Left colon (tissue), 2 donors: ENCODE data around the gene COBLL1. TPM values are rescaled to one million over a fixed set of nuclear protein-coding genes. Genes with fewer than 3 reads are reported as not detected.
"Not testable (repeated sequence)": the region's sequence is repeated elsewhere in the genome, so short reads cannot be mapped to it uniquely, and the experiment has no call there.

Experiments used
- ATAC-seq: fragments of 200-7000 bp; cut with Tn5 transposase; one replicate; pipeline ENCODE4 v1.9.1; 2020; ENCODE audit warnings: mild to moderate bottlenecking, moderate library complexity
- DNase-seq, 2 donors: peaks; one replicate each; pipeline ENCODE4 v3.0.0-alpha.2; 2020
- intact Hi-C, 2 donors: fragments of 100-400 bp; cut with DNase I in 1 of 2; cut with micrococcal nuclease in 1 of 2; formaldehyde crosslinking; loops; one replicate each; pipeline versions ENCODE4 v1.11.2 to v1.14.0; 2022; cut with DNase I, micrococcal nuclease
- total RNA-seq, 2 donors: library from RNA; stranded (reverse); fragmentation: NEBNext Ultra II Directional; extraction: Animal tissue kit (Norgen Biotek cat#: 25700); gene quantifications; one replicate each; pipeline ENCODE4 v1.2.1, GENCODE V29; 2021
- donor health status: DM: no; HTN: no; CAD: no.
- donor health status: DM: yes; HTN: yes; CAD: no.

COBLL1 gene
- total RNA-seq, 2 donors from 2014 or later, result 25.5 to 33.3 TPM

DNA sequence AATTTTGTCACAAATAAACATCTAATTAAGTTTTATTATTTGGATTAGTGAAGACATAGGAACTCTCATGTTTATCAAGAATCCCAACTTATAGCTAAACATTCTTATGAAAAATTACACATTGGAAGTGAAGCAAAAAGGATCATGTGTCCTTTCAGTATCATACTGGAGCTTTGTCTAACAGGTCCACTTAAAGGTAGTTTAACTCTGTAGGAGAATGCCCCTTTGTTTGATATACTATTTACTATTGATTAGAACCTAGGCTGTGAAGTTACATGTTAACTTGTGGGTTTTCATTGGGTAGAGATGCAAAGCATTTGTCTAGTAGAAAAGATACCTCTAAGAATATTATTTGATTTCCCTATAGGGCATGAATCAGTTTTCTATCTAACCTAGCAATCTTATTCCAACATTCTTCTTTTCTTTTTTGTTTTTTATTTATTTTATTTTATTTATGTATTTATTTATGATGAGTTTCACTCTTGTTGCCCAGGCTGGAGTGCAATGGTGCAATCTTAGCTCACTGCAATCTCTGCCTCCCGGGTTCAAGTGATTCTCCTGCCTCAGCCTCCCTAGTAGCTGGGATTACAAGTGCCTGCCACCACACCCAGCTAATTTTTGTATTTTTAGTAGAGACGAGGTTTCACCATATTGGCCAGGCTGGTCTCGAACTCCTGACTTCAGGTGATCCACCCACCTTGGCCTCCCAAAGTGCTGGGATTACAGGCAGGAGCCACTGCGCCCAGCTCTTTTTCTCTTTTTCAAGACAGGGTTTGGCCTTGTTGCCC lies 18.5 kb upstream of the COBLL1 start:
- not testable (repeated sequence) for ATAC-seq, DNase-seq

DNA sequence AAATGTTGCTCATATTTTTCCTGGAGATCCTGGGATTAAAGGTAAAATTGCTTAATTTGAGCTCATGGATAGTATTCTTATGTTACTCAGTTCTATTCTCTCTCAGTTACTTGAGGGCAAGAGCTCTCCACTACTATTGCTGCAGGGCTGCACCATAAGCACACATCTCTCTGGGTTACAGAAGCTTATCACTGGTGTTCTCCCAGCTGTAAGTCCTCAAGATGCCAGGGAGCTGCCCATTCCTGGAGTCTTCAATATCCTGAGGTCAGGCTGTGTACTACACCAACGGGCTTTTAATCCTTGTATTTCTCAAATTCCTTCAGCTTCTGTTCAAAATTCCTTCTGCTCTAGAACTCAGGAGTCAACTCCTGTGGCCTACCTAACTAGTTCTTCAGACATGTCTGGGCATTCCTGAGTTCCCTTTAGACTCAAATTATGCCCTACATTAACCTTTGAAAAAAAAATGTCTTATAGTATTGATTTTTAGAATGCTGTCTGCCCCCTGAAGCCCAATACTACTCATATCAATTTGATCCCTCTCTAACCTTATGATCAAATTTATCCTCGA lies 17.7 kb upstream of the COBLL1 start:
- ATAC-seq, result no peak
- no peak for DNase-seq
- intact Hi-C loops, result no loop called here

More for the DNA sequence above, 18.5 kb upstream of the COBLL1 start:
- intact Hi-C loops, result not testable (repeated sequence)

DNA sequence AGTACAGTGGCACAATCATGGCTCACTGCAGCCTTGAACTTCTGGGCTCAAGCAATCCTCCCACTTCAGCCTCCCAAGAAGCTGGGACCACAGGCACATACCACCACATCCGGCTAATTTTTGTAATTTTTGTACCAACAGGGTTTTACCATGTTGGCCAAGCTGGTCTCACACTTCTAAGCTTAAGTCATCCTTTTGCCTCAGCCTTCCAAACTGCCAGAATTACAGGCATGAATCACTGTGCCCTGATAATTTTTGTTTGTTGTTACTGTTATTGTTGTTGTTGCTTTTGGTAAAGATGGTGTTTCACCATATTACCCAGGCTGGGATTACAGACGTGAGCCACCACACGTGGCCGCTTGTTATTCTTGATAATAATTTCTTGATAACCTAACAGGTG lies 10.5 kb upstream of the COBLL1 start:
- DNase-seq, result no peak
- intact Hi-C loops, result no loop called here

DNA sequence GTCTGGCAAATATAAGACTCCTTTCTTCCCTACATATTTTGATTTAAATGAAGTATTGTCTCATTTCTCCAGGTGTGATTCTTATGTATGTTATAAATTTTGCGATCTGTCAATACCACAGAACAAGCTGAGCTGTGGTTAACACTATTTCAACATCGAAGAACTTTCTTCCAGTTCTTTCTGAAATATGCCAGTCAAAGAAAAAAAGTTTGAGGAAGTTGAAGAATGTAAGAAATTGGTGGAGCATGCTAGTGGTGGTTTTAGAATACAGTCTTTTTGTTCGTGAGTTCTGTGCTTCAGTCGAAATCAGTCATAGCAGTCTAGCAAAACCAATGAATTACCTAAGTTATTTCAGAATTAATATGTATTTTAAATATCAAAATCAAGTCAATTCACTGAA lies 8.6 kb upstream of the COBLL1 start:
- ATAC-seq (no peak), DNase-seq (no peak)
- intact Hi-C loops, result no loop called here

More for the DNA sequence above, 10.5 kb upstream of the COBLL1 start:
- no peak for ATAC-seq

DNA sequence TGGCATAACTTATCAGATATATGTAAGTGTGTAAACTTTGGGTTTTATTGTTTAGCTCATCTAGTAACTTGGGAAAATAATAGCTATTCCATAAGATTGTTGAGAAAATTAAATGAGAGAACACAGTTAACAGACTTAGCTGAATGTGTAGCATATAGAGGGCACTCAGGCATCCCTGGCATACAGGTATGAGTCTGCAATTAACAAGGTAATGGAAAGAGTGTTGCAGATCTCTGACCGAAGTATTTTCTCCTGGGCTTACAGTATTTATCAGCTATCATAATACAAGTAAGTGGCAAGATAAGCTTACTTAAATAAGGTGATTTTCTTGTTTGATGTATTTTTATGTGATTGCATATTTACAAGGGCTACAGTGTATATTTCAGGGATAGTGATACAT lies 7.9 kb upstream of the COBLL1 start:
- ATAC-seq (no peak), DNase-seq (no peak)
- intact Hi-C loops, result loop anchor here in 1 of 2 donors (10.0 kb wide), 1 partner anchor 105 kb away; no protein-coding TSS in a partner anchor

DNA sequence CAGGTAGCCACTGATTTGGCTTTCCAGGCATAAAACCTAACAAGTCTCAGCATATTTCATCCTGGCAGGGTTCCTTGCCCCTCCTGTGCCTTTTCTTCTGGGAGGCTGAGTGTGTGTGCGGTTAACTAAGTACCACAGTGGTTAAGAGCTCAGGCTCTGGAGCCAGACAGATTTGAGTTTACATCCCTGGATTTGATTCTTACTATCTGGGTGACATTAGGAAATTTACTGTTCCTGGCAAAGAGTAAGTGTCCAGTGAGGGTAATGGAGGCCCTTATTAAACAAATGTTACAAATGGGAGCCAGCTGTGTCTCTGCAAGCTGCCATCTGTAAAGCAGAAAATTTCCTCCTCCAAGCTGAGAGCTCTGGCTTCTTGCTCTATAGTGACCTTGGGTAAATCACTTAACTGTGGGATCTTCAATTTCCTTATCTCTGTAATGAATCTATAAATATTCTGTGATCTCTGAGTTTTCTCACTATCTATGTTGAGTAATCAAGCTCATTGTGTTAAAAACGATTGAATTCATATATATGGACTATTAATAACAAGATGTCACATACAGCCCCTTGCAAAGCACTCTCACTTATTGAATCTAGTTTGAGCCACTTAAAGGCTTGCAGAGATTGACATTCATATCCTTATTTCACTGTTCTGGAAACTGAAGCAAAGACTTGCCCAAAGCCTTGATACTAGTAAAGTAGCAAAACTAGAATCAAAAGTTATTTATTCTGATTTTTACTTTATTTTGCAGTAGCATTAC lies 6.5 kb upstream of the COBLL1 start:
- intact Hi-C loops, result loop anchor here in 1 of 2 donors (10.0 kb wide), 1 partner anchor 103 kb away; no protein-coding TSS in a partner anchor
- DNase-seq (no peak), ATAC-seq (no peak)

DNA sequence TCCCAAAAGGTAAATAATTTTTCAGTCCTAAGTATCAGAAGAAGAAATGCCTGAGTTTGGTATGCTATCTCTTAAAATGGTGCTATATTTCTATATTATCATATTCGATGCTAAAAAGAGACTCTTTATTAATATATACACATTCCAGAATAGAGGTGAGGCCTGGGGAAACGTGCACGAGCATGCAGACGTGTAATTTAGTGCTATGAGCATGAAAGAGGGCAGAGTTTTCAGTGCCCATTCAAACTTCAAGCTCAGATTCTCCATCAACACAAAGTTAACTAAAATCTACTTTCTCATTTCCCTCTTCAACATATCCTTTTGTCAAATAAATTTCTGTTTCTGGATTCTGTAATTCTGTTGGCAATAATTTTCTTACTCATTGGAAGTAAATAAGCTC lies 5.7 kb upstream of the COBLL1 start:
- intact Hi-C loops, result loop anchor here in 1 of 2 donors (10.0 kb wide), 1 partner anchor 102 kb away; no protein-coding TSS in a partner anchor
- DNase-seq, result no peak
- ATAC-seq, result no peak

DNA sequence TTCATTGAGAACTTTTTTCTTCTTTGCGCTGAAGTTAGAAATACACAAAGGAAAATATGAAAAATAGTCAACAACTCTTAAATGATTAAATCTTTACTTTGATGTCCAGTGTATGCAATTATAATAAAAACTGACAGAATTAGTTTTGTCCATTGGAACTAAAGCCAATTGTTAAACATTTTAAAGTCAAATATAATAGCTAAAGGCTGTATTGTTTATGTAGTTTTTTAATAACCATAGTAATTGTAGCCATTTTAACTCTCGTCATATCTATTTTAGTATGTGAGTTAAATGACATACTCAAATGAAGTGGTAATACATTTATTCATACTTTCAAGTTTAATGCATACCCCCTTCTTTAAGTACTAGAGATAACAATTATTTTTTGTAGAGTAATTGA lies 4.7 kb upstream of the COBLL1 start:
- ATAC-seq, result no peak
- intact Hi-C loops, result loop anchor here in 1 of 2 donors (10.0 kb wide), 1 partner anchor 101 kb away; no protein-coding TSS in a partner anchor
- no peak for DNase-seq

DNA sequence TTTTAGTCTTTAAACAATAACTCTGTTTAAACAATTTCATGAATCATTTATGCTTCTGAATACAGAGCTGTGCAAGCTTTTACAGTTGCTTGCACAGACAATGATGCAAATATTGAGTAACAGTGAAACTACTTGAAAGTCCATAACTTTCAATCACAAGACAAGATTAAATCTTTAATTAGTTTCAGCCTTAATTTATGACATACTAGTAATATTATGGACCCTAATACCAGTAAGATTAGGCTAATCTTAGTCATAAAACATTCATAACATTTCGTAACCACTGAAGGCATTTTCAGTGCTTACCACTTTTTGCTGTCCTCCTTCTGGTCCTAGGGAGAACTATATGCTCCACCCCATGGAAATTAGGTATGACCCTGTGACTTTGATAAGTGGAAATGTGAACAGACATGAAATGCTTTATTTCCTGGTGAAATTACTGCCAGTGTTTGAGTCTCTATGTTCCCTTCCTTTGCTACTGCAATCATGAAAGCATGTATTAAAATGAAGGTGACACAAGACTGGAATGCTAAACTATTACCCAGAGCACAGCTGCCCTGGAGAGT lies 1.8 kb upstream of the COBLL1 start:
- no peak for DNase-seq
- intact Hi-C loops, result loop anchor here in 1 of 2 donors (10.0 kb wide), 1 partner anchor 99 kb away; no protein-coding TSS in a partner anchor
- ATAC-seq, result no peak

DNA sequence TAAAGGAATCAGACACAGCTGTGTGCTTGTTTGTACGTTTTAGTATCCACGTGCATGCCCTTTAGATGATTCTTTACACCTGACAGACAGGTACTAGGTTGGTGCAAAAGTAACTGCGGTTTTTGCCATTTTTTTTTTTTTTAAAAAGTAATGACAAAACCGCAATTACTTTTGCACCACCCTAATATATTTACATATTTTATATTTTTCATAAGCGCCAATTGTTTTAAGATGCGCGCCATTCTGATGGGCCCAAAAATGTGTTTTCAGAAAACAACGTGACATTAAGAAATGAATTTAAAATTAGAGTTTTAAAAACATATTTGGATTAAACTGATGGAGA lies 972 bp upstream of the COBLL1 start:
- intact Hi-C loops, result loop anchor here in 1 of 2 donors (10.0 kb wide), 1 partner anchor 98 kb away; no protein-coding TSS in a partner anchor
- DNase-seq, result no peak
- ATAC-seq, result no peak

DNA sequence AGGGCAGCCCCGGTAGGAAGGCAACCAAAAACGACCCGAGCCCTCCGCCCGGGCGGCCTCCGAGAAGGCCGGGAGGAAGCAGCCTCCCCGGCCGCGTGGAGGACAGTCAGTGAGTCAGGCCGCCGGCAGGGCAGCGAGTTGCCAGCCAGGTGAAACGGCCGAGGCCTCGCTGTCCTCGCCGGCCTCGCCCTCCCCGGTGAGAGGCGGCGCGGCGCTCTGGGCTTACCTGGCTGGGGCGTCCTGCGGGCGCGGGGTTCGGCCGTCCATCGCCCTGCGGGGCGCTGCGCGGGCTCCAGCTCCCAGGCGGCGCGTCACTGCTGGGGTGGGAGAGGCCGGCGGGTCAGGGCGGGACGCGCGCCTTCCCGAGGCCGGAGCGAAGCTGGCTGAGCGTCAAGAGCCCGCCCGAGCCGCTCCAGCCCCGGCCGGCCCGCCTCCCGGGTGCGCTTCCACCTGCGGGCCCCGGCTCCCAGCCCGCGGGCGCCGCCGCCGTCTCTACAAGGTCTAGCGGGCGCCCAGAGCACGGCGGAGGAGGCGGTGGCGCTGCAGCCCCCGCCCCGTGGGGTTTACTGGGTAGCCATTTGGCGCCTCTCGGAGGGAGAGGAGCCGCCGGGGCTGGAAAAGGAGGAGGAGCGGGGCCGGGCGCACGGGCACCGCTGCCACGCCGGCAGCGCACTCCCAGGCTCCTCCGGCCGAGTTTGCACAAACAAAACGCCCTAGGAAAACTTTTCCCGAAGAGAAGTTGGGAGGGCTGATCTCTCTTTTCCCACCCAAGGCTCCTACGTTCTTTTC lies 499 bp downstream of the COBLL1 start:
- ATAC-seq (peak; percentile 80), DNase-seq (peak; percentile 76 to 85)
- intact Hi-C loops, result loop anchor here in 1 of 2 donors (10.0 kb wide), 1 partner anchor 96 kb away; no protein-coding TSS in a partner anchor

DNA sequence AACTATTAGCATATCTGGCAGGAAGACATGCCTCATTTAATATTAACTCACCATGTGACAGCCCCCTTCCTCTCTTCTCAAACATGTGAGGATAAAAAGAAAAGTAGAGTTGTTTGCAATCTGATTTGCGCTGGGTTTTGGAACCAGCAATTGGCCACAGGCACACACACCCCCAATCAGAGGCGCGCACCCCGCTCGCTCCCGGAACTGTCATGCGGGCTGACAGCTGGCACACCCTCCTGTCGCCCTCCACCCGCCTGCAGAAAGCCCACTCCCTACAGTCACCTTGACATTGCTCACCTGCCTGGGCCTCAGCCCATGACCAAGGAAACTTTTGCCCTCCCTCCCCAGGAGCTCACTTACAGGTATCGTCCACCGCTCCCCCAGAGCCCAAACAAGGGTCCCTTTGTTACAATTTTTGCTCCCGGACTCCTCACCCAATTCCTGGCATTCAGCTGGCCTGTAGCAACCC lies 1.1 kb downstream of the COBLL1 start:
- peak; percentile 28 for ATAC-seq
- DNase-seq, result peak; percentile 69 to 73
- intact Hi-C loops, result loop anchor here in 1 of 2 donors (10.0 kb wide), 1 partner anchor 96 kb away; no protein-coding TSS in a partner anchor

DNA sequence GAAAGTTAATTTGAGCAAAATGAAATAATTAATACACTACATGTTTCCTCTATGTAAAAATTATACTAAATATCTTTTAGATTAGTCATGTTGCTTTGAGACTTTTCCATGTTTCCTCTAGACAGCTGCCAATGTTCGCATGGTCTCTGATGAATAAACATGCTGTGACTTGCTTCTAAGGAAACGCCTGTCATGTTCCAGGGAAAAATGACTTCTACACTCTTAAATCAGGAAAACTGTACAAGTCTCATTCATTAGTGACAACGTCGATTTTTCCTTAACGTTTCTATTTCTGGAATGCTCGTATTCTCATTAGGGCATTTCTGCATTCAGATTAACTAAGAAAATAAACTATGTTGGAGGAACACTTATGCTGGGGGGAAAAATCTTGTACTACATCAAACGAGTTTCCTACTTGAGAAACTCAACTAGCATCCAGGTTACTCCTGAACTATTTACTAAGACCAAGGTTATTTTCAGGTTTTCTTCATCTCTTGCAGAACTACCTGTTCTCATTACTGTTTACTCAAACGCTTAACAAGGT lies 1.6 kb downstream of the COBLL1 start:
- DNase-seq, result no peak
- intact Hi-C loops, result loop anchor here in 1 of 2 donors (10.0 kb wide), 1 partner anchor 95 kb away; no protein-coding TSS in a partner anchor
- no peak for ATAC-seq

DNA sequence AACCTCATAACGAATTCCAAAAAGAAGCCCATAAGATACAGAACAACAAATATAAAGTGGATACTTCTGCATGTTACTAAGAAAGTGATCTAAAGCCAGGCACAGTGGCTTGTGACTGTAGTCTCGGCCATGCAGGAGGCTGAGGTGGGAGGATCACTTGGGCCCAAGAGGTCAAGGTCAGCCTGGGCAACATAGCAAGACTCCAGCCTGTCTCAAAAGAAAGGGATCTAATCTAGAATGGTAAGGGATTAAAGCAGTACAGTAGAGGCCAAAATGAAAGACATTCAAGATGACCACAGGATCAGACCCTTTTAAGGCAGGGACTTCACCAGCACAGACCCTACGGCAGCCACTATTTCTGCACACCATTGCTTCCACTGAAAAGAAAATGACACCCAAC lies 3.8 kb downstream of the COBLL1 start:
- intact Hi-C loops, result no loop called here
- no peak for DNase-seq
- no peak for ATAC-seq

DNA sequence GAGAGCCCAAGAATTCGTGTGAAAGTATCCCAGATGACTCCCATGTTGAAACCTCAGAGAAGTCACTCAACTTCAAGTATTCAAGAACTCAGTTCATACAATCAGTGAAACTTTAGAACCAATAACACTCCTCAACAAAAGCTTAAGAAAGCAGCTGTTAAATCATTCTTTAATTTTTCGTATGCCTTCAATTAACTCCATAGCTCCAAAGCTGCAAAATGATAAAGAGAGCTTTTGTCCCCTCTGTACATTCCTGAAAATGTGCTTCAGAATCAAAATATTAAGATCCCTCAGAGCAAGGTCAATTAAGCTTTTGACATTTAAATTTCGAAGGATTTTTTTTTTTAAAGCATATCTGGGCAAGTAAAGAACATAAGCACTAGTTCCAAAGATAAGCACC lies 4.7 kb downstream of the COBLL1 start:
- ATAC-seq (no peak), DNase-seq (no peak)
- intact Hi-C loops, result no loop called here

DNA sequence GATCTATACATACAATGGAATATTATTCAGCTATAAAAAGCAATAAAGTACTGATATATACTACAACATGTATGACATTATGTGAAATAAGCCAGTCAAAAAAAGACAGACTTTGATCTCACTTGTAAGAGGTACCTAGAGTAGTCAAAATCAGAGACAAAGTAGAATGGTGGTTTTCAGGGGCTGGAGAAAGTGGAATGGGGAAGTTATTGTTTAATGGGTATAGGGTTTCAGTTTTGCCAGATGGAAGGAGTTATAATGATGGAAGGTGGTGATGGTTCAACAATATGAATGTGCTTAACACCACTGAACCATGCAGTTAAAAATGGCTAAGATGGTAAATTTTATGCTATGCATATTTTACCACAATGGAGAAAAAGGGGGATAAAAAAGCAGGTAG lies 6.3 kb downstream of the COBLL1 start:
- no peak for ATAC-seq
- intact Hi-C loops, result no loop called here
- no peak for DNase-seq

DNA sequence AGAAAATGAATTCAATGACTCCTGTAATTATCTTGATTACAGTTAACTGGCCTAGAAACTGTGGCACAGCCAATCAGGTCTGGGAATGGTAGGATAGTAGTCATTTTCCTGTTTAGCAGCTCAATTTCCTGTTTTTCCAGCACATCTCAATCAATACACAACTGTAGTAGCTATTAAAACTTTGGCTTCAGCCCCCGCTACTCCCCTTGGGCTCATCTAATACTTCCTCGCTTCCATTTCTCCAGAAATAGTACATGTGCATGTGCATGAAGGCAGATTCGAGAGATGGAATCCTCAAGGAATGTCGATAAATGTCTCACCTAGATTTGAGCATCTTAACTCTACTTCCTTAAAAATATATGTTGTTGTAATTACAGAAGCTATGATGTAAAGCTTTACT lies 9.7 kb downstream of the COBLL1 start:
- DNase-seq, result no peak
- ATAC-seq, result no peak
- intact Hi-C loops, result no loop called here

DNA sequence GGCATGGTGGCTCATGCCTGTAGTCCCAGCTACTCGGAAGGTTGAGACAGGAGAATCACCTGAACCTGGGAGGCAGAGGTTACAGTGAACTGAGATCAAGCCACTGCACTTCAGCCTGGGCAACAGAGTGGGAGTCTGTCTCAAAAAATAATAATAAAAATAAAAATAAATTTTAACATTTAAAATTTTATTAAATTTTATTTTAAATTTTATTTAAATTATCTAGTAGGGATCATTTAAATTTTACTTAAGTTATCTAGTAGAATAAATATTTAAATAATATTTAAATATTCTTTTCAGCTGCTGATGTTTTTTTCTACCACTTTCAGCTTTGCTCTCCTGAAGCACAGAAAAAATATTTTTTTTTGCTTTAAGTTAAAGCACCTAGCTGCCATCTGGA lies 10.4 kb downstream of the COBLL1 start:
- ATAC-seq, result no peak

More for the DNA sequence above, 10.4 kb downstream of the COBLL1 start:
- intact Hi-C loops, result no loop called here
- DNase-seq, result no peak
